Effector memory CD8-positive, alpha-beta T cell (primary cell): ENCODE measurements around the gene PIP5K1B.
A peak's percentile ranks its signal among the peaks of the same experiment; 100 is the strongest.

Experiments used
- ATAC-seq: fragments of 150-1000 bp; cut with Tn5 transposase; replicated peaks from 2 replicates; pipeline ENCODE4 v1.10.0; 2021; ENCODE audit warnings: mild to moderate bottlenecking, moderate library complexity
- DNase-seq, 3 experiments: peaks; one replicate each; pipeline ENCODE4 v3.0.0; 2021
- H3K27ac Mint-ChIP-seq, 2 donors: one replicate each; pipeline ENCODE4 v1.8.0; 2022; ENCODE audit warnings: mild to moderate bottlenecking in 2 of 2, mixed read lengths in 2 of 2, moderate library complexity in 2 of 2
- H3K27me3 Mint-ChIP-seq, 2 donors: one replicate each; pipeline ENCODE4 v1.8.0; 2022; ENCODE audit warnings: mixed read lengths in 2 of 2
- H3K36me3 Mint-ChIP-seq: one replicate; pipeline ENCODE4 v1.8.0; 2022; ENCODE audit warnings: mild to moderate bottlenecking, moderate library complexity, mixed read lengths; ENCODE audit not compliant: insufficient read depth
- H3K4me1 Mint-ChIP-seq, 2 donors: one replicate each; pipeline ENCODE4 v1.8.0; 2022; ENCODE audit warnings: low read depth in 2 of 2, mixed read lengths in 2 of 2
- H3K4me3 Mint-ChIP-seq, 2 donors: one replicate each; pipeline ENCODE4 v1.8.0; 2022; ENCODE audit warnings: mild to moderate bottlenecking in 2 of 2, mixed read lengths in 2 of 2, moderate library complexity in 2 of 2
- H3K9me3 Mint-ChIP-seq, 2 donors: one replicate each; pipeline ENCODE4 v1.8.0; 2022; ENCODE audit warnings: mixed read lengths in 2 of 2

PIP5K1B gene

DNA sequence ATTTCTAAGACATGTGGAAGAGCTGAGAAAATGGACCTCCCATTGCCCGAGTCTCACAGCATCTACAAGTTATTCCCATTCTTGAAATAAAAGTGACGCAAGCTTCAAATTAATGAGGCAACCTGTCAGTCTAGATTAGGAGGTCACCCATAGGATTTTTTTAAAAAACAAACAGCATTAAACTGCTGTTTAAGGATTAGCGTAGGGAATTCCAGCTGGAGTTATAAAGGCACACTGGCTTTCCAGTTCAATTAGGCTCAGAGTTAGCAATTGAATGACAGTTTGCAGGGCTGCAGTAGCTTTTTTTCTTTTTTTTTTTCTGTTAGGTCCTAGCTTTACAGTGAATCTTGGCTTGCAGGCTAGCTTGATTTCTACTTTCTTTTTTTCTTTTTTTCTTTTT, 292.6 kb downstream of the PIP5K1B start:
- H3K27ac Mint-ChIP-seq: no peak overlapping the region
- H3K27me3 Mint-ChIP-seq: peaks cover 21 to 28% of the 10 kb centered on the region in 2 donors
- no peak overlapping the region for H3K4me3 Mint-ChIP-seq
- no peaks in the 10 kb centered on the region for H3K9me3 Mint-ChIP-seq
- H3K36me3 Mint-ChIP-seq: no peaks in the 10 kb centered on the region
- DNase-seq (no peak), ATAC-seq (no peak)
- peaks cover 0 to 3% of the 10 kb centered on the region in 2 donors for H3K4me1 Mint-ChIP-seq

DNA sequence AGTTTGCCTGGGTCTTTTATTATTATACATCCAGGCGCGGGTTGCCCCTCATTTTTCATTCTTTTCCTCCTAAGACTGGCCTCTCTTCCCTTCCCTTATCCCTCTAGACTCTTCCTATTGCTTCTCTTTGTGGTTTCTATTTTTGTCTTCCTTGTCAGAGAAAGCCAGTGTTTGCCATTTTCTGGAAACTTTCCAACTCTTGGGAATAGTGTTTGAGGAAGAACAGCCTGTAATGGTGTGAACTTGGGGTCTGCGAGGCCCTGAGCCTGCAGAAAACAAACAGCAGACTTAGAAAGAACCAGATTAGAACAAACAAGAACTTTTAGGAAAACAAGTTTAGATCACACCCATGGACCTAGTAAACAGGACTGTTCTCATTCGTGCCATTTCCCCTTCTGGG, 293.3 kb downstream of the PIP5K1B start:
- peaks cover 16 to 28% of the 10 kb centered on the region in 2 donors for H3K27me3 Mint-ChIP-seq
- DNase-seq: no peak
- peaks cover 0 to 3% of the 10 kb centered on the region in 2 donors for H3K4me1 Mint-ChIP-seq
- H3K27ac Mint-ChIP-seq: no peak overlapping the region
- no peak for ATAC-seq
- no peak overlapping the region for H3K4me3 Mint-ChIP-seq
- H3K36me3 Mint-ChIP-seq: no peaks in the 10 kb centered on the region
- no peaks in the 10 kb centered on the region for H3K9me3 Mint-ChIP-seq

GRCh38 chr9:68998812-68999211, 293.8 kb downstream of the PIP5K1B start:
- no peak overlapping the region for H3K27ac Mint-ChIP-seq
- peak; percentile 52 for ATAC-seq
- H3K9me3 Mint-ChIP-seq: no peaks in the 10 kb centered on the region
- H3K27me3 Mint-ChIP-seq: peaks cover 15 to 28% of the 10 kb centered on the region in 2 donors
- no peak for DNase-seq
- H3K4me1 Mint-ChIP-seq: peaks cover 0 to 3% of the 10 kb centered on the region in 2 donors
- H3K36me3 Mint-ChIP-seq: no peaks in the 10 kb centered on the region
- no peak overlapping the region for H3K4me3 Mint-ChIP-seq

GRCh38 chr9:68999393-69000105, 294.5 kb downstream of the PIP5K1B start:
- H3K27me3 Mint-ChIP-seq: peaks cover 17 to 36% of the 10 kb centered on the region in 2 donors
- ATAC-seq (peak; percentile 92), DNase-seq (peak; percentile 50 to 57 (median 50))
- no peaks in the 10 kb centered on the region for H3K9me3 Mint-ChIP-seq
- H3K4me1 Mint-ChIP-seq: peaks cover 0 to 3% of the 10 kb centered on the region in 2 donors
- no peak overlapping the region for H3K4me3 Mint-ChIP-seq
- no peak overlapping the region for H3K27ac Mint-ChIP-seq
- H3K36me3 Mint-ChIP-seq: no peaks in the 10 kb centered on the region

DNA sequence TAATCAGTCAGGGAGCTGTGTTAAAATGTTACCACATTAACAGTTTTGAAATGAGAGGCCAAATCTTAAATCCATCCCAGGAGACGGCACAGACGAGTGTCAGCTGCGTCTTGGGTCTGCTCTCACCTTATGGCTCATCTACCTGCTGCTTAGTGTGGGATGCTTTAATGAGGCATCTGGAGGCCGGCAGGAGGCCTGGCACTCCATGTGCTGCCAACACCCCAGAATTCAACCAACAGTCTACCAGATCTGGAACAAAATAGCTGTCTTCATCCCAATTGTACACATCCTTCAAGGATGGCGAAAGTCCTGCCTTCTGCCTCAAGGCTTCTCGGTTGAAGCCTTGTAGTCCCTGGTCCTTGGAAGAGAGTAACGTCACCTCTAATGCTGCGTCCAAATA, 296.9 kb downstream of the PIP5K1B start:
- Mint-ChIP-seq H3K4me1 (no peaks in the 10 kb centered on the region), H3K27me3 (peaks cover 20 to 52% of the 10 kb centered on the region in 2 donors), H3K27ac (no peak overlapping the region), H3K4me3 (no peak overlapping the region), H3K36me3 (no peaks in the 10 kb centered on the region), H3K9me3 (no peaks in the 10 kb centered on the region)
- ATAC-seq (no peak), DNase-seq (no peak)

DNA sequence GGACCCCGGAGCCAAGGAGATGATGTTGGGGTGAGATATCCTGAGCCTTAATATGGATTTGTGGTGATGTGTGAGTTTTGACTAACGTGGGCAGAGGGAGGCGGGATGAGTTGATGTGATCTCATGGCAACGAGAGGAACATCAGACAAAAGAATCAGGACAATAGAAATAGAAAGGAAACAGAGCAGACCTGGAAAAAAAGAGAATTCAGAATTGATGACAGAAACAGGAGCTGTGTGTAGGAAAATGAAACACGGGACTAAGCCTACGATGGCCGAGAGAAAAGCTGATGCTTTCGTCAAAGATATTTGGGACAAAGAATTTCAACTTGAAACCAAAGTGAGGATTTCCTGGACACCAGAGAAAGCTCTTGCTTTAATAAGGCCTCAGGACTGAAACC, 298.0 kb downstream of the PIP5K1B start:
- Mint-ChIP-seq H3K4me1 (no peaks in the 10 kb centered on the region), H3K27me3 (peaks cover 20 to 63% of the 10 kb centered on the region in 2 donors), H3K36me3 (no peaks in the 10 kb centered on the region), H3K27ac (no peak overlapping the region), H3K9me3 (no peaks in the 10 kb centered on the region), H3K4me3 (no peak overlapping the region)
- ATAC-seq (no peak), DNase-seq (no peak)

DNA sequence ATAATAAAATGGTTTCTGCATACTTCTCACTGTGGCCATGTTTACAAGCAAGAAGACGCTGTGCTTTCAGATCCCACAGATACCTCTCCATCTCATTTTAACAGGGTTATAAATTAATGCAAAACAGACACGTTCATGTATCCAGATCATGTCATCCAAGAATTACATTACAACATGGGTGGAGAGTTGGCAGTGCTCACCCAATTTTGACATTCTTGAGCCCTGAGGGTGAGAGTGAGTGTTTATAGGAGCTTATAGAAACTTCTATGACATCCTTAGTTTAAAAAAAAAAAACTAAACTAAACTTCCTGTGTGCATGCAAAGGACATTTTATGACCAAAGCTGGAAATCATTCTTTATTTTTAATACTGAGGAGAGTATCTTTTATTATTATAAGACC, 299.8 kb downstream of the PIP5K1B start:
- Mint-ChIP-seq H3K27me3 (peaks cover 20 to 68% of the 10 kb centered on the region in 2 donors), H3K4me3 (no peak overlapping the region), H3K9me3 (no peaks in the 10 kb centered on the region), H3K27ac (no peak overlapping the region), H3K36me3 (no peaks in the 10 kb centered on the region), H3K4me1 (no peaks in the 10 kb centered on the region)
- no peak for ATAC-seq
- DNase-seq: no peak

DNA sequence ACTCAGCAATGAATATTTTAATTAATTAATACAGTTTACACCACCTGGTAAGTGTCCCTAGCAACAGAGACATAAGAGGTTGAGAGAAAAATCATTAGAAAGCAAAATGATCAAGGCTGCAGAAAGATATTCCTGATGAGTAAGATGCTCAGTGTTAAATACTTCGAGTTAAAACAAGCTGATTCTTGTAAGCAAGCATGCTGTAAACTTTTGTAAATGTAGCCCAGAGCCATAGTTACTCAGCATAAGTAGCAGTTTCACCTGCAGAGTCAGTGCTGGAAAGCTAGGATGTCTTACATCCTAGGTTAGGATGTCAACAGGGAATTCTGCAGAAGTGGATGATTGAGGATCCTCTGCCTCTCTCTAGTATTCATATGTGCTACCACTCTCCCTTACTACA, 304.7 kb downstream of the PIP5K1B start:
- Mint-ChIP-seq H3K27me3 (peaks cover 21 to 70% of the 10 kb centered on the region in 2 donors), H3K4me1 (peaks cover 0 to 7% of the 10 kb centered on the region in 2 donors), H3K27ac (no peak overlapping the region), H3K4me3 (no peak overlapping the region), H3K9me3 (no peaks in the 10 kb centered on the region), H3K36me3 (no peaks in the 10 kb centered on the region)
- no peak for ATAC-seq
- DNase-seq: no peak

DNA sequence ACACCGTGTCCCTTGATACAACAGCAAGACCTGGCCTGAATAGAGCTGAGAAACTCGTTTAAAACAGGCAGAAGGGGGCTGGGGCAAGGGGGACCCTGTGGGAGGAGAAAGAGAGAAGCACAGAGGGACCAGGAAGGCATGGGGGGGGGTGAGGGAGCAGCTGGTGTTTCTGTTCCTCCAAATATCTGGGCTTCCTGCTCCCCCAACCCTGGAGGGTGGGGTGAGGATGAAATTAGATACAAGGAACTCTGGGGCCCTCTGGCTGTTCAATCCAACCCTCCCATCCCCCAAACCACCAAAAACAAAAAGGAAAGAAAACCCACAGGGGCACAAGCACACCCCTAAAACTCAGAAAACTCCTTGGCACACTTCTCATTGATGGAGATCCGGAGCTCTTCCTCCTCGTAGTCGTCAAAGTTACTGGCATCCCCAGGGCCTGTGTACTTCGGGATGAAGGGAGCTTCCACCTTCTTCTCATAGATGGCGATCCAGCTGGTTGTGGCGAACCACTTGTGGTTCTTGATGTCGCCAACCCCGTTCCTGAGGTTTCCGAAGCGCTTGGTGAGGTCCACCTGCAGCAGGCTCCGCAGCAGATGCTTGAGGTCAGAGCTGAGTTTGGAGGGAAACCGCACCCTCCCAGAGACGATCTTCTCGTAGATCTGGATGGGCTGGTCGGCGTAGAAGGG, 307.8 kb downstream of the PIP5K1B start:
- H3K36me3 Mint-ChIP-seq: no peaks in the 10 kb centered on the region
- no peak overlapping the region for H3K27ac Mint-ChIP-seq
- ATAC-seq: no peak
- H3K4me3 Mint-ChIP-seq: no peak overlapping the region
- no peaks in the 10 kb centered on the region for H3K9me3 Mint-ChIP-seq
- DNase-seq: no peak
- peaks cover 19 to 46% of the 10 kb centered on the region in 2 donors for H3K27me3 Mint-ChIP-seq
- peaks cover 0 to 7% of the 10 kb centered on the region in 2 donors for H3K4me1 Mint-ChIP-seq

DNA sequence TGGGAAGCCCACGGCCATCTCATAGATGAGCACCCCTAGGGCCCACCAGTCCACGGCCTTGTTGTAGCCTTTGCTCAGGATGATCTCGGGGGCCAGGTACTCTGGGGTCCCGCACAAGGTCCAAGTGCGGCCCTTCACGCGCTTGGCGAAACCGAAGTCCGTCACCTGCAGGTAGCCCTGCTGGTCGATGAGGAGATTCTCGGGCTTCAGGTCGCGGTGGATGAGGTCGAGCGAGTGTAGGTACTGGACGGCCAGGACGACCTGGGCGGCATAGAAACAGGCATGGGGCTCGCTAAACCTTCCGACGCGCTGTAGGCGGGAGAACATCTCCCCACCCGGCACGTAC, 308.3 kb downstream of the PIP5K1B start:
- Mint-ChIP-seq H3K36me3 (no peaks in the 10 kb centered on the region), H3K27me3 (peaks cover 19 to 41% of the 10 kb centered on the region in 2 donors), H3K4me1 (peaks cover 0 to 7% of the 10 kb centered on the region in 2 donors), H3K9me3 (no peaks in the 10 kb centered on the region), H3K27ac (no peak overlapping the region), H3K4me3 (no peak overlapping the region)
- DNase-seq: no peak
- no peak for ATAC-seq

DNA sequence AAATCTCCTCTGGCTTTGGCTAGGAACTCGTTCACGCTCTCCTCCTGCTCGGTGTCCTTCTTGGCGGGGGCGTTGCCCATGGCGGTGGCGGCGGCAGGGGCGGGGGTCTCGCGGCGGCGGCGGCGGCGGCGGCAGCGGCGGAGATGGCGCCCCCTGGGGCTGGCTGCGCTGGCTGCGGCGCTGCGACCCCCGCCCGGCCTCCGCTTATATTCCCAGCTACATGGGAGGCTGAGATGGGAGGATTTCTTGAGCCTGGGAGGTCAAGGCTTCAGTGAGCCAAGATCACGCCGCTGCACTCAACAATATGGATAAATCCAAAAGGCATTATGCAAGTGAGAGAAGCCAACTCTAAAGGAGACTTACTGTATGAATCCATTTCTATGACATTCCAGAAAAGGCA, 309.0 kb downstream of the PIP5K1B start, which contains the start of gene PRKACG:
Gene PRKACG, minus strand, starts transcription at position 101 of the 400 bp plus-strand sequence. Its CDS starts 21 bp downstream, at position 80.
- Mint-ChIP-seq H3K4me1 (peaks cover 0 to 8% of the 10 kb centered on the region in 2 donors), H3K9me3 (no peaks in the 10 kb centered on the region), H3K27me3 (peaks cover 19 to 40% of the 10 kb centered on the region in 2 donors), H3K4me3 (no peak within 1 kb of the TSS), H3K36me3 (no peaks in the 10 kb centered on the region), H3K27ac (peak within 1 kb of the TSS in 1 of 2 donors; percentile 30)
- ATAC-seq: no peak
- no peak for DNase-seq

- no peak for ATAC-seq
- H3K4me3 Mint-ChIP-seq: no peak overlapping the region
- no peaks in the 10 kb centered on the region for H3K9me3 Mint-ChIP-seq
- H3K27me3 Mint-ChIP-seq: peaks cover 14 to 36% of the 10 kb centered on the region in 2 donors
- DNase-seq: no peak
- no peak overlapping the region for H3K27ac Mint-ChIP-seq
- H3K4me1 Mint-ChIP-seq: peaks cover 13 to 15% of the 10 kb centered on the region in 2 donors
- H3K36me3 Mint-ChIP-seq: no peaks in the 10 kb centered on the region
Observed at GRCh38 chr9:69016191-69017096, 311.4 kb downstream of the PIP5K1B start.

DNA sequence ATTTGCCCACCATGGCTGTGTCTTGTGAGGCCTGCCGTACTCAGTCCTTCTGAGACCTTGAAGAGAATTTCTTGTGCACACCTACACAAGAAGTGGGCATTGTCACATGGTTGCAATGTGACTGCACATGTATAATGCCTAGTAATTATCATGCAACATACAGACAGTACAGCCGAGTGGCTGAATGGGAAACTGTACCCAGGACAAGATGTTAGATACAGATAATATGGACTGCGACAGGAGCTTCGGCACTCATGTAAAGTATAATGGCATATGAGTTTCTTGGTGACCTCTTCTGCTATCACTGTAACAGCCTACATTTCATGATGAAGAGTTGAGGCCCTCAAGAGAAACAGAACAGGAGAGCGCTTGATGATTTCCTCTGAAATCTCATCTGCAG, 313.7 kb downstream of the PIP5K1B start:
- H3K9me3 Mint-ChIP-seq: no peaks in the 10 kb centered on the region
- H3K36me3 Mint-ChIP-seq: no peaks in the 10 kb centered on the region
- peaks cover 0 to 16% of the 10 kb centered on the region in 2 donors for H3K27me3 Mint-ChIP-seq
- DNase-seq: no peak
- no peak overlapping the region for H3K4me3 Mint-ChIP-seq
- H3K4me1 Mint-ChIP-seq: peaks cover 9 to 13% of the 10 kb centered on the region in 2 donors
- no peak overlapping the region for H3K27ac Mint-ChIP-seq
- no peak for ATAC-seq
